ENCODE data around the gene GABRB1.

GABRB1 gene

DNA sequence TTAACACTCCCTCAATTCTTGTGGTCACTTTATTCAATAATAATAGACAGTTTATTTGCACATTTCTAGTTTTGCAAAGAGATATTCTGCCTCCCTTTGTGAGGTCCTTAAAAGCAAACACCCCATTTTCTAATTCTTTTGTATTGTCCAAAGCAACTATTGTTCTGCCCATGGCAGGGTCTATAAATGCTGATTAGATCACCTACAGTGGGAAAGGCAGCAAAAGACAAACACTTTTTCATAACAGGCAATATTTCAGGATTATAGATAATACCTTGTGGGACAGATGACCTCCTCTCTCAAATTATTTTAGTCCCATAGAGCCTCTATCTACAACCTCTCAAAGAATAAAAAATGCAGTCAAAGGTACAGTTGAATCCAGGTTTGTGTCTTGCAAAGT, 403.6 kb downstream of the GABRB1 start:
- TF ChIP-seq CTCF (IDR thresholded peaks at IDR 0.05; ENCODE audit: low read depth, low read length): no peak

GRCh38 chr4:47442980-47443379, 411.6 kb downstream of the GABRB1 start:
- no peak for TF ChIP-seq CTCF (IDR thresholded peaks at IDR 0.05; ENCODE audit: low read depth, low read length)
- no peak overlapping the region for H3K4me3 ChIP-seq (ENCODE audit: low read depth, low read length)

More for the DNA sequence above, 403.6 kb downstream of the GABRB1 start:
- no peak overlapping the region for H3K4me3 ChIP-seq (ENCODE audit: low read depth, low read length)

- TF ChIP-seq CTCF (IDR thresholded peaks at IDR 0.05; ENCODE audit: low read depth, low read length): no peak
- no peak overlapping the region for H3K4me3 ChIP-seq (ENCODE audit: low read depth, low read length)
These were observed 412.7 kb downstream of the GABRB1 start for GRCh38 chr4:47444031-47444430.

DNA sequence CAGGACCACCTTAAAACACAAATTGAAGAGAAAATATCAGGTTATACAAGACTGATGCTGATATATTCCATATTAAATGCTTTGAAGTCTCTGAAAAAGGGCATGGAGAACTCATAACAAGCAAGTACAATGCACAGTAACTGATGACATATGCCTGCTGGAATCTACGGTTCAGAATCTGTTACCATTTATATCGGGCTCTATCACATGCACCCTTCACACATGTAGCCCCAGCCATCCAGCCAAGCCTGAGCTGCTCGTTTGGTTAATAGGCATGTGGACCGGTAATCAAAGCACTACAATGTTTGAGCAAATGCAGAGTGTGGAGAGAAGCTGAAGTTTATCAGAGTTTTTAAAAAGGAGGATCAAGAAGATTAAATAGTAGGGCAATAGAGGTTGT, 420.3 kb downstream of the GABRB1 start:
- no peak overlapping the region for H3K4me3 ChIP-seq (ENCODE audit: low read depth, low read length)
- no peak for TF ChIP-seq CTCF (IDR thresholded peaks at IDR 0.05; ENCODE audit: low read depth, low read length)

DNA sequence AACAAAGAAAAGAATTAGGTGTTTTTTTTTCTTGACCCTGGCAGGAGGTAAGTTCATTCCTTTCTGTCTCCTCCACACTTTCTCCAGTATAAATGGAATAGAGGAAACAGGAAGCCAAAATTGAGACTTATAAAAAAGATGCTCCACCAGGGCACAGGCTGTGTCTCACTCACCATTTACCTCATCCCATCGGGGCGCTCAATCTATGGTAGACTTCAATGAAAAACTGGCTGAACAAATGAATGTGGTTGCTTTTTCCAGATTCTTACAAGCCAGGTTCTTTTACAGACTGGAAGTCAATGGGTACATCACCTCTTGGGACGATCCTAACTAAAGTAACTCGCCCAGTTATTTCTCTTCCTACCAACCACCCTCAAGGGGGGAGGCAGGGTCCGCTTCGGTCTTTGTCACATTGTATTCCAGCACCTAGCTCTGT, 431.4 kb downstream of the GABRB1 start:
- TF ChIP-seq CTCF (IDR thresholded peaks at IDR 0.05; ENCODE audit: low read depth, low read length): no peak
- H3K4me3 ChIP-seq (ENCODE audit: low read depth, low read length): peak overlapping the region; percentile 75

GRCh38 chr4:47463235-47463956, 432.0 kb downstream of the GABRB1 start, which contains the start of gene COMMD8:
Gene COMMD8 (minus strand): TSS chr4:47463702. CDS start chr4:47463651, 51 bp downstream.
- 0 out of 2 replicates have a peak, but pooled peaks have one; percentile 9 for TF ChIP-seq CTCF (IDR thresholded peaks at IDR 0.05; ENCODE audit: low read depth, low read length)

GRCh38 chr4:47465004-47465403, 433.6 kb downstream of the GABRB1 start:
- no peak overlapping the region for H3K4me3 ChIP-seq (ENCODE audit: low read depth, low read length)
- no peak for TF ChIP-seq CTCF (IDR thresholded peaks at IDR 0.05; ENCODE audit: low read depth, low read length)

More at GRCh38 chr4:47463235-47463956, 432.0 kb downstream of the GABRB1 start, which contains the start of gene COMMD8:
- H3K4me3 ChIP-seq (ENCODE audit: low read depth, low read length): peak within 1 kb of the TSS; percentile 75
